Measurements from ENCODE around the gene HCFC1R1. TPM values are rescaled to one million over a fixed set of nuclear protein-coding genes. Genes with fewer than 3 reads are reported as not detected.

The HCFC1R1 gene
- total RNA-seq, 3 donors from 2014 or later (not counting 1 experiment from before 2014, with no cell fraction given), result 15.4 to 21.8 (median 16.0) TPM

DNA sequence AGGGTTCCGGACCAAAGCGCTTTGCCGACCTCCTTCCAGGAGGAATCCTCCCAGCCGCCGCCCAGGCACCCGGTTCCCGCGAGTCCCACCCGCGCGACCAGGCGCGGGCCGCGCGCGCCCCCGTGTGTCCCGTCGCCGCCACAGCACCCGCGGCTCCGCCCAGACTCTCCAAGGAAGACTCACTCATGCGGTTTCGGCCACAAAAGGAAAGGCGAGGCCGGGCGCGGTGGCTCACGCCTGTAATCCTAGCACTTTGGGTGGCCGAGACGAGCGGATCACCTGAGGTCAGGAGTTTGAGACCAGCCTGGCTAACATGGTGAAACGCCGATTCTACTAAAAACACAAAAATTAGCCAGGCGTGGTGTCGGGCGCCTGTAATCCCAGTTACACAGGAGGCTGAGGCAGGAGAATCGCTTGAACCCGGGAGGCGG, 40.0 kb downstream of the HCFC1R1 start:
- H3K4me3 ChIP-seq (ENCODE audit: low read length), result no peak overlapping the region
- intact Hi-C loops (cut with micrococcal nuclease), result no loop called here
- Mint-ChIP-seq H3K9me3 (no peaks in the 10 kb centered on the region), H3K36me3 (no peaks in the 10 kb centered on the region), H3K4me3 (peak overlapping the region; percentile 55), H3K27ac (peak overlapping the region in 1 of 2 donors; percentile 24), H3K27me3 (ENCODE audit: low read depth in 2 of 2) (no peaks in the 10 kb centered on the region), H3K4me1 (peaks cover 0 to 11% of the 10 kb centered on the region in 2 donors)
- TF ChIP-seq CTCF (IDR thresholded peaks at IDR 0.05), result peak; percentile 80
- H3K36me3 ChIP-seq (ENCODE audit: control insufficient read depth, insufficient read depth, low read length), result no peaks in the 10 kb centered on the region
- 6% methylated on average over 42 of the region's 42 CpGs for WGBS (ENCODE audit: insufficient coverage)
- peak; percentile 55 to 67 (median 64) for ATAC-seq
- peaks cover 27% of the 10 kb centered on the region for H3K4me1 ChIP-seq (ENCODE audit: control insufficient read depth, insufficient read depth, low read length)
- no peak overlapping the region for H3K27ac ChIP-seq (ENCODE audit: low read length)
- peak; percentile 56 to 78 for DNase-seq
- H3K27me3 ChIP-seq (ENCODE audit: control insufficient read depth, insufficient read depth, low read length), result no peaks in the 10 kb centered on the region
- H3K9me3 ChIP-seq (ENCODE audit: control insufficient read depth, insufficient read depth, low read length), result no peaks in the 10 kb centered on the region

DNA sequence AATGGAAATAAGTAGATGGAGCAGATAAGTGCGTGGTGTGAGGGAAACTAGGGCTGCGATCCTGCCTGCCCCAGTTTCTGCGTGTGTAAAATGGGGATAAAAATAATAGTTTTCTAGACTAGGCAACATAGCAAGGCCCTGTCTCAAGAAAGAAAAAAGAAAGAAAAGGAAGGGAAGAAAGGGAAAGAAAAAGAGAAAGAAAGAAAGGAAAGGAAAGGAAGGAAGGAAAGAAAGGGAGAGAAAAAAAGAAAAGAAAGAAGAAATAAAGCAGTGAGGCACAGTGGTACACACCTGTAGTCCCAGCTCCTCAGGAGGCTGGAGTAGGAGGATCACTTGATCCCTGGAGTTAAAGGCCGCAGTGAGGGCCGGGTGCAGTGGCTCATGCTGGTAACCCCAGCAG, 41.3 kb downstream of the HCFC1R1 start:
- no peaks in the 10 kb centered on the region for H3K9me3 Mint-ChIP-seq
- ATAC-seq, result no peak

DNA sequence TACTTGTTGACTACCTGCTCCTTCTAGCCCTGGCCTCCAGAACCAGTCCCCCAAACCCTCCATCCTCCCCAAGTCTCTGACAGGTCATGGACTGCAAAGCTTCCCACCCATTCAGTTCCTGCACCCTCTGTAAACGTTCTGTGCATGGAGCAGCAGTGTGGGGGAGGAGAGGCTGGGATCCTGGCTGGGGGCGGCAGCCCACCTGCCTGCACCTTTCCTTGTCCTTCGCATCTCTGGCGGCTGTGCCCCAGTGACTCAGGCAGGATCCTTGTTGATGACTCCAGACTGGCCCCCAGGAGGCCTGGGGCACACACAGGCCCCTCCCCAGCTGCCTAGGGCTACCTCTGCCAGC, 41.9 kb downstream of the HCFC1R1 start:
- Histone ChIP-seq H3K4me3 (ENCODE audit: low read length) (no peak overlapping the region), H3K4me1 (ENCODE audit: control insufficient read depth, insufficient read depth, low read length) (peaks cover 27% of the 10 kb centered on the region), H3K9me3 (ENCODE audit: control insufficient read depth, insufficient read depth, low read length) (no peaks in the 10 kb centered on the region), H3K36me3 (ENCODE audit: control insufficient read depth, insufficient read depth, low read length) (no peaks in the 10 kb centered on the region), H3K27ac (ENCODE audit: low read length) (no peak overlapping the region), H3K27me3 (ENCODE audit: control insufficient read depth, insufficient read depth, low read length) (no peaks in the 10 kb centered on the region)
- Mint-ChIP-seq H3K36me3 (no peaks in the 10 kb centered on the region), H3K27ac (peak overlapping the region in 1 of 2 donors; percentile 62), H3K4me1 (peaks cover 0 to 11% of the 10 kb centered on the region in 2 donors), H3K4me3 (peak overlapping the region; percentile 86), H3K9me3 (no peaks in the 10 kb centered on the region), H3K27me3 (ENCODE audit: low read depth in 2 of 2) (no peaks in the 10 kb centered on the region)
- DNase-seq (no peak), ATAC-seq (no peak)
- TF ChIP-seq CTCF (IDR thresholded peaks at IDR 0.05), result no peak
- WGBS (ENCODE audit: insufficient coverage), result 94% methylated on average over 3 of the region's 4 CpGs
- intact Hi-C loops (cut with micrococcal nuclease), result no loop called here

More for the DNA sequence above, 41.3 kb downstream of the HCFC1R1 start:
- no peaks in the 10 kb centered on the region for H3K36me3 ChIP-seq (ENCODE audit: control insufficient read depth, insufficient read depth, low read length)
- intact Hi-C loops (cut with micrococcal nuclease), result no loop called here
- Mint-ChIP-seq H3K27me3 (ENCODE audit: low read depth in 2 of 2) (no peaks in the 10 kb centered on the region), H3K36me3 (no peaks in the 10 kb centered on the region), H3K4me3 (peak overlapping the region; percentile 86), H3K27ac (no peak overlapping the region), H3K4me1 (peaks cover 0 to 11% of the 10 kb centered on the region in 2 donors)
- H3K27me3 ChIP-seq (ENCODE audit: control insufficient read depth, insufficient read depth, low read length), result no peaks in the 10 kb centered on the region
- DNase-seq, result no peak
- H3K4me3 ChIP-seq (ENCODE audit: low read length), result no peak overlapping the region
- TF ChIP-seq CTCF (IDR thresholded peaks at IDR 0.05), result no peak
- no peaks in the 10 kb centered on the region for H3K9me3 ChIP-seq (ENCODE audit: control insufficient read depth, insufficient read depth, low read length)
- no peak overlapping the region for H3K27ac ChIP-seq (ENCODE audit: low read length)
- H3K4me1 ChIP-seq (ENCODE audit: control insufficient read depth, insufficient read depth, low read length), result peaks cover 27% of the 10 kb centered on the region
- 91% methylated on average over 5 of the region's 5 CpGs for WGBS (ENCODE audit: insufficient coverage)

Data from natural killer cell (primary cell).